ENCODE data around the gene NAPB. TPM values are rescaled to one million over a fixed set of nuclear protein-coding genes. Genes with fewer than 3 reads are reported as not detected.

NAPB gene
- total RNA-seq, 1 experiment from 2014 or later = 10.1 TPM

GRCh38 chr20:23346002-23346401, 75.3 kb downstream of the NAPB start:
- Histone ChIP-seq H3K4me1 (peaks cover 17% of the 10 kb centered on the region), H3K9me3 (no peaks in the 10 kb centered on the region), H3K27me3 (replicated peaks; ENCODE audit: control insufficient read depth, insufficient read depth, low read length) (no peaks in the 10 kb centered on the region), H3K36me3 (ENCODE audit: control insufficient read depth, insufficient read depth, low read length) (no peaks in the 10 kb centered on the region), H3K4me3 (ENCODE audit: low read depth, low read length) (no peak overlapping the region)
- ChIA-PET CTCF (no interaction called here), POLR2A (no interaction called here)
- peaks cover 9% of the 10 kb centered on the region for H3K4me1 Mint-ChIP-seq (ENCODE audit: low read depth, unreplicated experiment)
- H3K27me3 Mint-ChIP-seq (ENCODE audit: insufficient read depth, unreplicated experiment) = no peaks in the 10 kb centered on the region
- no peak overlapping the region for H3K4me3 Mint-ChIP-seq (ENCODE audit: unreplicated experiment)
- no peak for TF ChIP-seq CTCF (IDR thresholded peaks at IDR 0.05; ENCODE audit: insufficient read depth in 1 of 2, low read depth in 1 of 2, low read length in 1 of 2, severe bottlenecking in 1 of 2, unreplicated experiment in 1 of 2)
- no peak for DNase-seq
- intact Hi-C loops (cut with micrococcal nuclease; ENCODE audit: unreplicated experiment) = no loop called here
- BruUV-seq (replicated peaks) = no TSS peak
- H3K9me3 Mint-ChIP-seq (ENCODE audit: unreplicated experiment) = no peaks in the 10 kb centered on the region
- peaks cover 9% of the 10 kb centered on the region for H3K36me3 Mint-ChIP-seq (ENCODE audit: insufficient read depth, unreplicated experiment)
- H3K27ac Mint-ChIP-seq (ENCODE audit: unreplicated experiment) = no peak overlapping the region

- peaks cover 24% of the 10 kb centered on the region for H3K4me1 ChIP-seq
- H3K9me3 ChIP-seq = no peaks in the 10 kb centered on the region
- H3K4me1 Mint-ChIP-seq (ENCODE audit: low read depth, unreplicated experiment) = peaks cover 9% of the 10 kb centered on the region
- BruUV-seq (replicated peaks) = no TSS peak
- H3K36me3 Mint-ChIP-seq (ENCODE audit: insufficient read depth, unreplicated experiment) = no peaks in the 10 kb centered on the region
- no peak for TF ChIP-seq CTCF (IDR thresholded peaks at IDR 0.05; ENCODE audit: insufficient read depth in 1 of 2, low read depth in 1 of 2, low read length in 1 of 2, severe bottlenecking in 1 of 2, unreplicated experiment in 1 of 2)
- no peak overlapping the region for H3K27ac Mint-ChIP-seq (ENCODE audit: unreplicated experiment)
- H3K27me3 Mint-ChIP-seq (ENCODE audit: insufficient read depth, unreplicated experiment) = no peaks in the 10 kb centered on the region
- ChIA-PET CTCF (no interaction called here), POLR2A (no interaction called here)
- H3K4me3 ChIP-seq (ENCODE audit: low read depth, low read length) = no peak overlapping the region
- H3K4me3 Mint-ChIP-seq (ENCODE audit: unreplicated experiment) = no peak overlapping the region
- no peaks in the 10 kb centered on the region for H3K27me3 ChIP-seq (replicated peaks; ENCODE audit: control insufficient read depth, insufficient read depth, low read length)
- intact Hi-C loops (cut with micrococcal nuclease; ENCODE audit: unreplicated experiment) = no loop called here
- H3K36me3 ChIP-seq (ENCODE audit: control insufficient read depth, insufficient read depth, low read length) = no peaks in the 10 kb centered on the region
- no peak for DNase-seq
- H3K9me3 Mint-ChIP-seq (ENCODE audit: unreplicated experiment) = no peaks in the 10 kb centered on the region
Measured at GRCh38 chr20:23344336-23344735, 77.0 kb downstream of the NAPB start.

- Histone ChIP-seq H3K36me3 (ENCODE audit: control insufficient read depth, insufficient read depth, low read length) (no peaks in the 10 kb centered on the region), H3K4me3 (ENCODE audit: low read depth, low read length) (no peak overlapping the region), H3K4me1 (peaks cover 17% of the 10 kb centered on the region), H3K27me3 (replicated peaks; ENCODE audit: control insufficient read depth, insufficient read depth, low read length) (no peaks in the 10 kb centered on the region), H3K9me3 (no peaks in the 10 kb centered on the region)
- Mint-ChIP-seq H3K27ac (ENCODE audit: unreplicated experiment) (no peak overlapping the region), H3K4me3 (ENCODE audit: unreplicated experiment) (no peak overlapping the region), H3K4me1 (ENCODE audit: low read depth, unreplicated experiment) (peaks cover 9% of the 10 kb centered on the region), H3K36me3 (ENCODE audit: insufficient read depth, unreplicated experiment) (no peaks in the 10 kb centered on the region), H3K27me3 (ENCODE audit: insufficient read depth, unreplicated experiment) (no peaks in the 10 kb centered on the region), H3K9me3 (ENCODE audit: unreplicated experiment) (no peaks in the 10 kb centered on the region)
- ChIA-PET CTCF (no interaction called here), POLR2A (no interaction called here)
- no peak for DNase-seq
- intact Hi-C loops (cut with micrococcal nuclease; ENCODE audit: unreplicated experiment) = no loop called here
- TF ChIP-seq CTCF (IDR thresholded peaks at IDR 0.05; ENCODE audit: insufficient read depth in 1 of 2, low read depth in 1 of 2, low read length in 1 of 2, severe bottlenecking in 1 of 2, unreplicated experiment in 1 of 2) = no peak
- no TSS peak for BruUV-seq (replicated peaks)
Measured at GRCh38 chr20:23343590-23343989, 77.7 kb downstream of the NAPB start.
